ENCODE results near the gene INTS1. TPM values are rescaled to one million over a fixed set of nuclear protein-coding genes. Genes with fewer than 3 reads are reported as not detected.
"Not testable (repeated sequence)": the region's sequence is repeated elsewhere in the genome, so short reads cannot be mapped to it uniquely, and the experiment has no call there.

INTS1 gene
- total RNA-seq, 6 experiments from 2014 or later = 84.0 to 104 (median 89.5) TPM

DNA sequence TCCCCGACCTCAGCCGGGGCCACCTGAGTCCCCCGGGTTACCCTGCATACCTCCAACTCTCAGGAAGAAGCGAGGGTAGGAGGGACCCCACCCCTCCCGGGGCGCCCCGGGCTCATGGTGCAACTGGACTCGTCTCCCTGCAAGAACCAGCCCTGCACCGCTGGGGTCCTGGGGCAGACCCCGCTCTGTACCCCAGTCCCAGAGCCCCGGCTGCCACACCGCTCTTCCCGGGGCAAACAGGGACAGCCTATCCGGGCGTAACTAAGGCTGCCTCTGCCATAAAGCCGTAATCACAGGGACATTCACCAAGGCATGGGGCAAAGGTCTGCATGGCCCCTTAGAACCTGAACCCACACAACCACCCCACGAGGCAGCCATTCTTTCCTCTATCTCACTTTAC is 19.7 kb upstream of the INTS1 start:
- Mint-ChIP-seq H3K4me3 (no peak overlapping the region), H3K36me3 (ENCODE audit: low read depth) (peaks cover 18% of the 10 kb centered on the region)
- DNase-seq = no peak

DNA sequence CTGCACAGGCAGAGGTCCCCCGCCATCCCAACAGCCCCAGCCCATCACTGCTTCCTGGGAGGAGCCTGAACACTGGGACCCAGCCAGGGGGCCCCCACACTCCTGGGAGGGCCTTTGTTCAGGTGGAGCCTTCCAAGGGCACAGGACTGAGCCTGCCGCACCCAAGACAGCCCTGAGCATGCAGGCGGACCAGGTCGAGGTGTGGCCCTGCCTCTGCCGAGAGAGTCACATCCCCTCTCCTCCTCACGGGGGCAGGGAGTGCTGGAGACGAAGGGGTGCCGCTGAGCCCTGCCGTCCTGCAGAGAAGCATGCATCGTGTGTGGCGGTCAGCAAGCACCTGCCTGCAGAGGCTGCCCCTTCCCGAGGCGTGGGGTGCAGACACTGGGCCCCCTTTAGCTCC is 19.0 kb upstream of the INTS1 start:
- peaks cover 13% of the 10 kb centered on the region; the same call in 1 of the 2 replicates for H3K27me3 Mint-ChIP-seq (ENCODE audit: insufficient read depth)
- H3K4me1 Mint-ChIP-seq (ENCODE audit: low read depth) = peaks cover 21% of the 10 kb centered on the region
- peaks cover 23% of the 10 kb centered on the region for H3K9me3 Mint-ChIP-seq
- peaks cover 18% of the 10 kb centered on the region for H3K36me3 Mint-ChIP-seq (ENCODE audit: low read depth)
- TF ChIP-seq, protein P1, sequence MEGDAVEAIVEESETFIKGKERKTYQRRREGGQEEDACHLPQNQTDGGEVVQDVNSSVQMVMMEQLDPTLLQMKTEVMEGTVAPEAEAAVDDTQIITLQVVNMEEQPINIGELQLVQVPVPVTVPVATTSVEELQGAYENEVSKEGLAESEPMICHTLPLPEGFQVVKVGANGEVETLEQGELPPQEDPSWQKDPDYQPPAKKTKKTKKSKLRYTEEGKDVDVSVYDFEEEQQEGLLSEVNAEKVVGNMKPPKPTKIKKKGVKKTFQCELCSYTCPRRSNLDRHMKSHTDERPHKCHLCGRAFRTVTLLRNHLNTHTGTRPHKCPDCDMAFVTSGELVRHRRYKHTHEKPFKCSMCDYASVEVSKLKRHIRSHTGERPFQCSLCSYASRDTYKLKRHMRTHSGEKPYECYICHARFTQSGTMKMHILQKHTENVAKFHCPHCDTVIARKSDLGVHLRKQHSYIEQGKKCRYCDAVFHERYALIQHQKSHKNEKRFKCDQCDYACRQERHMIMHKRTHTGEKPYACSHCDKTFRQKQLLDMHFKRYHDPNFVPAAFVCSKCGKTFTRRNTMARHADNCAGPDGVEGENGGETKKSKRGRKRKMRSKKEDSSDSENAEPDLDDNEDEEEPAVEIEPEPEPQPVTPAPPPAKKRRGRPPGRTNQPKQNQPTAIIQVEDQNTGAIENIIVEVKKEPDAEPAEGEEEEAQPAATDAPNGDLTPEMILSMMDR (IDR thresholded peaks at IDR 0.05) = no peak
- no peak overlapping the region for H3K4me3 Mint-ChIP-seq
- no peak overlapping the region for H3K27ac Mint-ChIP-seq
- no peak for DNase-seq

More for the DNA sequence above, 19.7 kb upstream of the INTS1 start:
- Mint-ChIP-seq H3K27ac (no peak overlapping the region), H3K9me3 (peaks cover 19% of the 10 kb centered on the region), H3K27me3 (ENCODE audit: insufficient read depth) (peaks cover 13% of the 10 kb centered on the region; the same call in 1 of the 2 replicates), H3K4me1 (ENCODE audit: low read depth) (peaks cover 21% of the 10 kb centered on the region)
- TF ChIP-seq, protein P1 (IDR thresholded peaks at IDR 0.05) = no peak

DNA sequence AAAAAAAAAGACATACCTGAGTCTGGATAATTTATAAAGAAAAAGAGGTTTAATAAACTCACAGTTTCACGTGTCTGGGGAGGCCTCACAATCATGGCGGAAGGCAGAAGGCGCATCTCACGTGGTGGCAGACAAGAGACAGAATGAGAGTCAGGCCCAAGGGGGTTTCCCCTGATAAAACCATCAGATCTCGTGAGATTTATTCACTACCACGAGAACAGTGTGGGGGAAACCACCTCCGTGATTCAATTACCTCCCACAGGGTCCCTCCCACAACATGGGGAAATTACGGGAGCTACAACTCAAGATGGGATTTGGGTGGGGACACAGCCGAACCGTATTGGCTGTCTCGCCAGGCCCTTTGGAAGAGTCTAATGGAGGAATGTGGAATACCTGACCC is 17.3 kb upstream of the INTS1 start:
- H3K27ac Mint-ChIP-seq = no peak overlapping the region
- H3K4me1 Mint-ChIP-seq (ENCODE audit: low read depth) = peaks cover 12% of the 10 kb centered on the region
- no peak overlapping the region for H3K4me3 Mint-ChIP-seq
- H3K27me3 Mint-ChIP-seq (ENCODE audit: insufficient read depth) = peaks cover 12% of the 10 kb centered on the region
- H3K36me3 Mint-ChIP-seq (ENCODE audit: low read depth) = peaks cover 18% of the 10 kb centered on the region
- H3K9me3 Mint-ChIP-seq = peaks cover 25% of the 10 kb centered on the region
- no peak for DNase-seq
- TF ChIP-seq, protein P1 (IDR thresholded peaks at IDR 0.05) = no peak

DNA sequence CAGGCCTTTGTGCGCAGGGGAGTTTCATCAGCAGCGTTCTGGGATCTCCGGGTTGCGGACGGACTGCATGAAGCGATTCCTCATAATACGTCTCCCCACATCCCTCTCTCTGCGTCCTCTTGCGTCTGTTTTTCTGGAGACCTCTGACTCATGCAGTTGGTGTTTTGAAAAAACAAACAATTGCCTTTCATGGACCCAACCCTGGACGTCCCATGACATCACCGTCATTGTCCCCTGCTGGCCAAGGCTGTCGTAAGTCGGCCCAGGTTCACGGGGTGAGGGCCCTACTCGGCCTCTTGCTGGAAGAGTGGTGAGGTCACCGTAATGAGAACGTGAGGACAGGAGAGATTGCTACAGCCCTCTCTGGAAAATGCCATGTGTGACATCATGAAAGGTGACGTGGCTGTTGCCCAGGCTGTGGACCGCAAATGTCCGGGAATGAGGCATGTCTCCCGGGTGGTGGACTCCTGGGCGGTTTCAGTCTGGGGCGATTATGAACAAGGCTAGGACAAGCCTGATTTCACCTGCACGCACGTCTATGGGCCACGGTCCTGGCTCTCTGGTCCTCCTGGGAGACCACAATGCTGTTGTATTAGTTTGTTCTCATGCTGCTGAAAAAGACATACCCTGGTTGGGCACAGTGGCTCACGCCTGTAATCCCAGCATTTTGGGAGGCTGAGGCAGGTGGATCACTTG is 16.5 kb upstream of the INTS1 start:
- Mint-ChIP-seq H3K36me3 (ENCODE audit: low read depth) (peaks cover 18% of the 10 kb centered on the region), H3K4me1 (ENCODE audit: low read depth) (peaks cover 17% of the 10 kb centered on the region), H3K27ac (0 out of 2 replicates have a peak overlapping the region, but pooled peaks have one; percentile 3), H3K27me3 (ENCODE audit: insufficient read depth) (peaks cover 14% of the 10 kb centered on the region), H3K9me3 (peaks cover 25% of the 10 kb centered on the region), H3K4me3 (no peak overlapping the region)
- no peak for DNase-seq
- TF ChIP-seq, protein P1 (IDR thresholded peaks at IDR 0.05) = no peak

DNA sequence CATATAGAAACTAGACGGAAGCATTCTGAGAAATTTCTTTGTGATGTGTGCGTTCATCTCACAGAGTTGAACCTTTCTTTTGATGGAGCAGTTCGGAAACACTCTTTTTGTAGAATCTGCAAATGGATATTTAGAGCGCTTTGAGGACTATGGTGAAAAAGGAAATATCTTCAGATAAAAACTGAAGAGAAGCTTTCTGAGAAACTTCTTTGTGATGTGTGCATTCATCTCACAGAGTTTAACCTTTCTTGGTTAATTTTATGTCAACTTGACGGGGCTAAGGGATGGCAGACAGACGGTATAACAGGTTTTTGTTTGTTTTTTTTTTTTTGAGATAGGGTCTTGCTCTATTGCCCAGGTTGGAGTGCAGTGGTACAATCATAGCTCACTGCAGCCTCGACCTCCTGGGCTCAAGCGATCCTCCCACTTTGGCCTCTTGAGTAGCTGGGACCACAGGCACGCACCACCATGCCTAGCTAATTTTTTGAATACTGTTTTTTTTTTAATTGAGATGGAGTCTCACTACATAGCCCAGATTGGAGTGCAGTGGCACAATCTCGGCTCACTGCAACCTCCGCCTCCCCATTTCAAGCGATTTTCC is 15.2 kb upstream of the INTS1 start:
- H3K27ac Mint-ChIP-seq, H3K4me3 Mint-ChIP-seq: not testable (repeated sequence)
- peaks cover 26% of the 10 kb centered on the region for H3K4me1 Mint-ChIP-seq (ENCODE audit: low read depth)

DNA sequence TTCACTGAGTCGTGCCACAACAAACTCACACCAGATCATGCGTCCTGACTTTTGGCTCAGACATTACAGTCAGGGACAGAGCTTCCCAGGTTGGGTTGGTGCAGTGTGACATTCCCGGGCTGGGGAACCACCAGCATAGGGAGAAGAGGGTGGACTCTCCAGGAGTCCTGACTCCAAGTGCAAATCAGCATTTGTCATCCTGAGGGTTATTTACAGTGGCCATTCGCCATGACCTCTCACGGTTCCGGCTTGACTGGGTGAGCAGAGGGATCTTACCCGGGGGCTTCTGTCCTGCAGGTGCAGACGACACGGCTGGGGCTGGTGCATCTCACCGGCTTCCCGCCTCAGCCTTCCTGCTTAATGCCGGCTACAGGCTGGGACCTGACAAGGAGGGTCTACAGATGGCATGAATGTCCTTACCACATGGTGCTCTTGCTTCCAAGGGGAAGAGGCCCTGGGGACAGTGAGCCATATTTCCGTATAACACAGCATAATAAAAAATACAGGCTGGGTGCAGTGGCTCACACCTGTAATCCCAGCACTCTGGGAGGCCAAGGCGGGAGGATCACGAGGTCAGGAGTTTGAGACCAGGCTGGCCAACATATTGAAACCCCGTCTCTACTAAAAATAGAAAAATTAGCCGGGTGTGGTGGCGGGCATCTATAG is 12.5 kb upstream of the INTS1 start:
- Mint-ChIP-seq H3K4me3 (no peak overlapping the region), H3K27me3 (ENCODE audit: insufficient read depth) (peaks cover 8% of the 10 kb centered on the region), H3K9me3 (peaks cover 25% of the 10 kb centered on the region), H3K36me3 (ENCODE audit: low read depth) (peaks cover 18% of the 10 kb centered on the region), H3K27ac (no peak overlapping the region), H3K4me1 (ENCODE audit: low read depth) (peaks cover 37% of the 10 kb centered on the region)
- DNase-seq = no peak
- TF ChIP-seq, protein P1 (IDR thresholded peaks at IDR 0.05) = no peak

More for the DNA sequence above, 15.2 kb upstream of the INTS1 start:
- not testable (repeated sequence) for DNase-seq
- Mint-ChIP-seq H3K36me3 (ENCODE audit: low read depth) (peaks cover 18% of the 10 kb centered on the region), H3K27me3 (ENCODE audit: insufficient read depth) (peaks cover 13% of the 10 kb centered on the region), H3K9me3 (peaks cover 25% of the 10 kb centered on the region)

DNA sequence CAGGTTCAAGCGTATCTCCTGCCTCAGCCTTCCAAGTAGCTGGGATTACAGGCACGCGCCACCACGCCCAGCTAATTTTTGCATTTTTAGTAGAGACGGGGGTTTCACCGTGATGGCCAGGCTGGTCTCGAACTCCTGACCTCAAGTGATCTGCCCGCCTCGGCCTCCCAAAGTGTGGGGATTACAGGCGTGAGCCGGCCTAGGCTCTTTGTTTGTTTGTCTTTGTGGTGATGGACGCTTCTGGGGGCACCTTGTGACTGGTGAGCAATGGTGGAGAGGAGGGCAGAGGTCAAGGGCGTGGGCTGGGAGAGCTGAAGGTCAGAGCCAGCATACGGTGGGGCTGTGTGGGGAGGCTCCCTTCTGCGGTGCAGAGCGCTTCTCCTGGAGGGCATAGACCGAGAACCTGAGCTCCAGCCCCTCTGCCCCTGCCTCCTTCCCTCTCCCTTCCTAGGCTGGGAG is 11.3 kb upstream of the INTS1 start:
- Mint-ChIP-seq H3K36me3 (ENCODE audit: low read depth) (peaks cover 16% of the 10 kb centered on the region), H3K9me3 (peaks cover 23% of the 10 kb centered on the region), H3K4me1 (ENCODE audit: low read depth) (peaks cover 33% of the 10 kb centered on the region)
- H3K27me3 Mint-ChIP-seq (ENCODE audit: insufficient read depth); H3K27ac Mint-ChIP-seq; DNase-seq; H3K4me3 Mint-ChIP-seq: not testable (repeated sequence)
